Measurements from ENCODE around the gene FCGR2B.
"Not testable (repeated sequence)": the region's sequence is repeated elsewhere in the genome, so short reads cannot be mapped to it uniquely, and the experiment has no call there.

Gene FCGR2B

GRCh38 chr1:161709373-161709772 is 46.4 kb downstream of the FCGR2B start:
- H3K27me3 Mint-ChIP-seq: no peaks in the 10 kb centered on the region
- no peak for ATAC-seq
- no peaks in the 10 kb centered on the region for H3K9me3 Mint-ChIP-seq
- H3K4me3 Mint-ChIP-seq: peak overlapping the region; percentile 64
- no peak overlapping the region for H3K27ac Mint-ChIP-seq
- H3K36me3 Mint-ChIP-seq: peaks cover 39% of the 10 kb centered on the region
- peaks cover 29% of the 10 kb centered on the region for H3K4me1 Mint-ChIP-seq

- H3K9me3 Mint-ChIP-seq: no peaks in the 10 kb centered on the region
- H3K36me3 Mint-ChIP-seq: peaks cover 39% of the 10 kb centered on the region
- no peak for ATAC-seq
- peaks cover 29% of the 10 kb centered on the region for H3K4me1 Mint-ChIP-seq
- H3K27me3 Mint-ChIP-seq: no peaks in the 10 kb centered on the region
- no peak overlapping the region for H3K4me3 Mint-ChIP-seq
- no peak overlapping the region for H3K27ac Mint-ChIP-seq
These were observed 47.6 kb downstream of the FCGR2B start for GRCh38 chr1:161710560-161710959.

GRCh38 chr1:161718559-161719324 is 55.8 kb downstream of the FCGR2B start:
- peak overlapping the region; percentile 65 for H3K27ac Mint-ChIP-seq

GRCh38 chr1:161719325-161719611 is 56.3 kb downstream of the FCGR2B start:
- Mint-ChIP-seq H3K9me3 (no peaks in the 10 kb centered on the region), H3K4me3 (no peak overlapping the region), H3K36me3 (no peaks in the 10 kb centered on the region), H3K27ac (peak overlapping the region; percentile 65), H3K4me1 (peaks cover 53% of the 10 kb centered on the region), H3K27me3 (no peaks in the 10 kb centered on the region)
- ATAC-seq: peak; percentile 70

More at GRCh38 chr1:161718559-161719324, 55.8 kb downstream of the FCGR2B start:
- Mint-ChIP-seq H3K4me1 (peaks cover 53% of the 10 kb centered on the region), H3K4me3 (peak overlapping the region; percentile 24), H3K36me3 (no peaks in the 10 kb centered on the region), H3K27me3 (no peaks in the 10 kb centered on the region), H3K9me3 (no peaks in the 10 kb centered on the region)
- peak; percentile 79 for ATAC-seq

- Mint-ChIP-seq H3K27ac (no peak overlapping the region), H3K27me3 (no peaks in the 10 kb centered on the region), H3K36me3 (no peaks in the 10 kb centered on the region), H3K4me1 (peaks cover 62% of the 10 kb centered on the region), H3K9me3 (no peaks in the 10 kb centered on the region), H3K4me3 (no peak overlapping the region)
- no peak for ATAC-seq
These were observed 57.5 kb downstream of the FCGR2B start for GRCh38 chr1:161720422-161720821.

GRCh38 chr1:161720956-161721737 is 58.2 kb downstream of the FCGR2B start, which contains the start of gene FCRLB:
FCRLB (plus strand) TSS chr1:161721544; CDS start chr1:161722673, 1,129 bp downstream.
- Mint-ChIP-seq H3K4me3 (no peak within 1 kb of the TSS), H3K4me1 (peaks cover 69% of the 10 kb centered on the region), H3K27me3 (no peaks in the 10 kb centered on the region), H3K9me3 (no peaks in the 10 kb centered on the region), H3K36me3 (no peaks in the 10 kb centered on the region), H3K27ac (peak within 1 kb of the TSS; percentile 54)
- ATAC-seq: no peak

- ATAC-seq: no peak
- Mint-ChIP-seq H3K9me3 (no peaks in the 10 kb centered on the region), H3K4me3 (no peak overlapping the region), H3K4me1 (peaks cover 68% of the 10 kb centered on the region), H3K27ac (peak overlapping the region; percentile 54), H3K27me3 (no peaks in the 10 kb centered on the region), H3K36me3 (no peaks in the 10 kb centered on the region)
These were observed 58.9 kb downstream of the FCGR2B start for GRCh38 chr1:161721738-161722343.

GRCh38 chr1:161722406-161722805 is 59.5 kb downstream of the FCGR2B start:
- Mint-ChIP-seq H3K4me1 (peaks cover 65% of the 10 kb centered on the region), H3K4me3 (no peak overlapping the region), H3K27me3 (no peaks in the 10 kb centered on the region), H3K27ac (peak overlapping the region; percentile 54), H3K9me3 (no peaks in the 10 kb centered on the region), H3K36me3 (no peaks in the 10 kb centered on the region)
- no peak for ATAC-seq

GRCh38 chr1:161723459-161724141 is 60.7 kb downstream of the FCGR2B start:
- Mint-ChIP-seq H3K4me3 (no peak overlapping the region), H3K27me3 (no peaks in the 10 kb centered on the region), H3K27ac (no peak overlapping the region), H3K9me3 (no peaks in the 10 kb centered on the region), H3K4me1 (peaks cover 67% of the 10 kb centered on the region), H3K36me3 (no peaks in the 10 kb centered on the region)
- ATAC-seq: no peak

- H3K9me3 Mint-ChIP-seq, H3K27me3 Mint-ChIP-seq, H3K36me3 Mint-ChIP-seq, ATAC-seq: not testable (repeated sequence)
- peak overlapping the region; percentile 86 for H3K27ac Mint-ChIP-seq
- H3K4me3 Mint-ChIP-seq: peak overlapping the region; percentile 96
- H3K4me1 Mint-ChIP-seq: peaks cover 67% of the 10 kb centered on the region
These were observed 62.4 kb downstream of the FCGR2B start for GRCh38 chr1:161725258-161725907.

GRCh38 chr1:161725908-161726472 is 63.0 kb downstream of the FCGR2B start:
- peaks cover 64% of the 10 kb centered on the region for H3K4me1 Mint-ChIP-seq
- peak; percentile 49 for ATAC-seq
- H3K36me3 Mint-ChIP-seq: no peaks in the 10 kb centered on the region
- H3K4me3 Mint-ChIP-seq: peak overlapping the region; percentile 96
- H3K27me3 Mint-ChIP-seq: no peaks in the 10 kb centered on the region
- peak overlapping the region; percentile 86 for H3K27ac Mint-ChIP-seq
- H3K9me3 Mint-ChIP-seq: no peaks in the 10 kb centered on the region

- Mint-ChIP-seq H3K9me3 (no peaks in the 10 kb centered on the region), H3K36me3 (no peaks in the 10 kb centered on the region), H3K27me3 (no peaks in the 10 kb centered on the region), H3K4me1 (peaks cover 57% of the 10 kb centered on the region), H3K4me3 (peak overlapping the region; percentile 96), H3K27ac (peak overlapping the region; percentile 86)
- peak; percentile 82 for ATAC-seq
These were observed 63.7 kb downstream of the FCGR2B start for GRCh38 chr1:161726473-161727255.

- Mint-ChIP-seq H3K27me3 (no peaks in the 10 kb centered on the region), H3K4me3 (peak overlapping the region; percentile 96), H3K36me3 (no peaks in the 10 kb centered on the region), H3K9me3 (no peaks in the 10 kb centered on the region), H3K4me1 (peaks cover 50% of the 10 kb centered on the region), H3K27ac (peak overlapping the region; percentile 86)
- ATAC-seq: peak; percentile 3
These were observed 64.4 kb downstream of the FCGR2B start for GRCh38 chr1:161727256-161727924.
